ENCODE measurements around the gene CLSTN3. TPM values are rescaled to one million over a fixed set of nuclear protein-coding genes. Genes with fewer than 3 reads are reported as not detected.

Gene CLSTN3
- total and polyA plus RNA-seq, 4 donors, result 6.1 to 37.2 (median 26.8) TPM

- WGBS, result 94% methylated on average over 4 of the region's 4 CpGs
- DNase-seq (ENCODE audit: low spot score), result no peak
- no peak overlapping the region for H3K27ac ChIP-seq (ENCODE audit: low read depth in 1 of 2, low read length in 2 of 2)
- H3K4me3 ChIP-seq (ENCODE audit: low read depth in 1 of 3, low read length in 3 of 3), result no peak overlapping the region
- no peaks in the 10 kb centered on the region for H3K27me3 ChIP-seq (ENCODE audit: control insufficient read depth in 4 of 4, insufficient read depth in 4 of 4, low read length in 3 of 4)
- H3K9me3 ChIP-seq (ENCODE audit: control insufficient read depth in 4 of 4, low read length in 3 of 4), result no peaks in the 10 kb centered on the region
- peaks cover 5 to 25% (median 12%) of the 10 kb centered on the region in 4 donors for H3K4me1 ChIP-seq (ENCODE audit: control insufficient read depth in 4 of 4, insufficient read depth in 4 of 4, low read length in 3 of 4)
- TF ChIP-seq FOXA1 (IDR thresholded peaks at IDR 0.05), result no peak
- TF ChIP-seq, protein P1, sequence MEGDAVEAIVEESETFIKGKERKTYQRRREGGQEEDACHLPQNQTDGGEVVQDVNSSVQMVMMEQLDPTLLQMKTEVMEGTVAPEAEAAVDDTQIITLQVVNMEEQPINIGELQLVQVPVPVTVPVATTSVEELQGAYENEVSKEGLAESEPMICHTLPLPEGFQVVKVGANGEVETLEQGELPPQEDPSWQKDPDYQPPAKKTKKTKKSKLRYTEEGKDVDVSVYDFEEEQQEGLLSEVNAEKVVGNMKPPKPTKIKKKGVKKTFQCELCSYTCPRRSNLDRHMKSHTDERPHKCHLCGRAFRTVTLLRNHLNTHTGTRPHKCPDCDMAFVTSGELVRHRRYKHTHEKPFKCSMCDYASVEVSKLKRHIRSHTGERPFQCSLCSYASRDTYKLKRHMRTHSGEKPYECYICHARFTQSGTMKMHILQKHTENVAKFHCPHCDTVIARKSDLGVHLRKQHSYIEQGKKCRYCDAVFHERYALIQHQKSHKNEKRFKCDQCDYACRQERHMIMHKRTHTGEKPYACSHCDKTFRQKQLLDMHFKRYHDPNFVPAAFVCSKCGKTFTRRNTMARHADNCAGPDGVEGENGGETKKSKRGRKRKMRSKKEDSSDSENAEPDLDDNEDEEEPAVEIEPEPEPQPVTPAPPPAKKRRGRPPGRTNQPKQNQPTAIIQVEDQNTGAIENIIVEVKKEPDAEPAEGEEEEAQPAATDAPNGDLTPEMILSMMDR (IDR thresholded peaks at IDR 0.05; ENCODE audit: low read depth, low read length, missing input control), result no peak
- TF ChIP-seq HNF4A (conservative IDR thresholded peaks at IDR 0.05), result no peak
- TF ChIP-seq NR2F2 (IDR thresholded peaks at IDR 0.05), result no peak
- TF ChIP-seq ATF3 (IDR thresholded peaks at IDR 0.05), result no peak
- TF ChIP-seq, protein P2, sequence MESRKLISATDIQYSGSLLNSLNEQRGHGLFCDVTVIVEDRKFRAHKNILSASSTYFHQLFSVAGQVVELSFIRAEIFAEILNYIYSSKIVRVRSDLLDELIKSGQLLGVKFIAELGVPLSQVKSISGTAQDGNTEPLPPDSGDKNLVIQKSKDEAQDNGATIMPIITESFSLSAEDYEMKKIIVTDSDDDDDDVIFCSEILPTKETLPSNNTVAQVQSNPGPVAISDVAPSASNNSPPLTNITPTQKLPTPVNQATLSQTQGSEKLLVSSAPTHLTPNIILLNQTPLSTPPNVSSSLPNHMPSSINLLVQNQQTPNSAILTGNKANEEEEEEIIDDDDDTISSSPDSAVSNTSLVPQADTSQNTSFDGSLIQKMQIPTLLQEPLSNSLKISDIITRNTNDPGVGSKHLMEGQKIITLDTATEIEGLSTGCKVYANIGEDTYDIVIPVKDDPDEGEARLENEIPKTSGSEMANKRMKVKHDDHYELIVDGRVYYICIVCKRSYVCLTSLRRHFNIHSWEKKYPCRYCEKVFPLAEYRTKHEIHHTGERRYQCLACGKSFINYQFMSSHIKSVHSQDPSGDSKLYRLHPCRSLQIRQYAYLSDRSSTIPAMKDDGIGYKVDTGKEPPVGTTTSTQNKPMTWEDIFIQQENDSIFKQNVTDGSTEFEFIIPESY (IDR thresholded peaks at IDR 0.05), result no peak
- TF ChIP-seq REST (IDR thresholded peaks at IDR 0.05), result no peak
- TF ChIP-seq RXRA (IDR thresholded peaks at IDR 0.05), result no peak
- no peak for TF ChIP-seq TAF1 (conservative IDR thresholded peaks at IDR 0.05)
- TF ChIP-seq RAD21 (IDR thresholded peaks at IDR 0.05), result no peak
- H3K9ac ChIP-seq (ENCODE audit: low read depth in 1 of 2, low read length in 2 of 2), result no peak overlapping the region
- H3K36me3 ChIP-seq (ENCODE audit: control insufficient read depth in 4 of 4, insufficient read depth in 3 of 4, low read depth in 1 of 4, low read length in 3 of 4), result peaks cover 8 to 42% (median 23%) of the 10 kb centered on the region in 4 donors
Measured at GRCh38 chr12:7100239-7100638, 29.9 kb upstream of the CLSTN3 start.

GRCh38 chr12:7101047-7101693 is 29.0 kb upstream of the CLSTN3 start:
- H3K9me3 ChIP-seq (ENCODE audit: control insufficient read depth in 4 of 4, low read length in 3 of 4), result no peaks in the 10 kb centered on the region
- H3K9ac ChIP-seq (ENCODE audit: low read depth in 1 of 2, low read length in 2 of 2), result no peak overlapping the region
- 89% methylated on average over 4 of the region's 4 CpGs for WGBS
- H3K36me3 ChIP-seq (ENCODE audit: control insufficient read depth in 4 of 4, insufficient read depth in 3 of 4, low read depth in 1 of 4, low read length in 3 of 4), result peaks cover 8 to 42% (median 23%) of the 10 kb centered on the region in 4 donors
- peaks cover 3 to 21% (median 14%) of the 10 kb centered on the region in 4 donors for H3K4me1 ChIP-seq (ENCODE audit: control insufficient read depth in 4 of 4, insufficient read depth in 4 of 4, low read length in 3 of 4)
- H3K27me3 ChIP-seq (ENCODE audit: control insufficient read depth in 4 of 4, insufficient read depth in 4 of 4, low read length in 3 of 4), result no peaks in the 10 kb centered on the region
- DNase-seq (ENCODE audit: low spot score), result no peak
- no peak for TF ChIP-seq HNF4G (IDR thresholded peaks at IDR 0.05)
- TF ChIP-seq JUND (IDR thresholded peaks at IDR 0.05), result no peak
- TF ChIP-seq, protein P2 (IDR thresholded peaks at IDR 0.05), result no peak
- H3K27ac ChIP-seq (ENCODE audit: low read depth in 1 of 2, low read length in 2 of 2), result no peak overlapping the region
- no peak overlapping the region for H3K4me3 ChIP-seq (ENCODE audit: low read depth in 1 of 3, low read length in 3 of 3)

Measured in liver (tissue), 9 donors.